ENCODE results near the gene DGCR8.

DNA sequence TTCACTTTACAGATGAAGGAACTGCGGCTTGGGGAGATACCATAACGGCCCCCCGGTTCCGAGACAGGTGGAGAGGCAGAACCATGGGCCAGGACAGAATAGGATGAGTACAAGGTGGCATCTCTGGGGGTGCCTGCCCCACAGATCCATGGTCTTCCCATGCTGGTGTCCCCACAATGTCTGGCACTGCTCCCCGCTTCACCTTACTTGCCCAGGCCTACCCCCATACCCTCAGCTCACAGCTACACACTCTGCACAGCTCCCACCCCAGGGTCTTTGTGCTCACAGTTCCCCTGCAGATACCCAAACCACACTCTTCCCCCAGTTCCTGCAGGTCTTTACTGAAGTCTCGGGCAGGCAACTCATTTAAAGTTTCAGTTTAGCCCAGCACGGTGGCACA is 11.4 kb upstream of the DGCR8 start:
- no peak for TF ChIP-seq EZH2 (IDR thresholded peaks at IDR 0.05; ENCODE audit: insufficient read depth, poor library complexity, severe bottlenecking)
- TF ChIP-seq EZH2phosphoT487 (IDR thresholded peaks at IDR 0.05; ENCODE audit: insufficient read depth, low read depth), result no peak

Measured in GM23248 (cell line).